ENCODE results near the gene GPR135. TPM values are rescaled to one million over a fixed set of nuclear protein-coding genes. Genes with fewer than 3 reads are reported as not detected.

Gene GPR135
- total RNA-seq, 1 donor from 2014 or later = 6.2 TPM

- H3K4me2 ChIP-seq (ENCODE audit: low read length) = no peak overlapping the region
- H3K9ac ChIP-seq (ENCODE audit: low read length) = no peak overlapping the region
- H4K20me1 ChIP-seq (ENCODE audit: insufficient read depth, low read length) = no peaks in the 10 kb centered on the region
- no peaks in the 10 kb centered on the region for H3K79me2 ChIP-seq (ENCODE audit: insufficient read depth, low read length)
- DNase-seq (ENCODE audit: low read depth) = no peak
- Mint-ChIP-seq H3K27ac (ENCODE audit: unreplicated experiment) (no peak overlapping the region), H3K4me1 (ENCODE audit: low read depth, unreplicated experiment) (peaks cover 5% of the 10 kb centered on the region), H3K9me3 (ENCODE audit: unreplicated experiment) (peaks cover 10% of the 10 kb centered on the region), H3K36me3 (ENCODE audit: low read depth, unreplicated experiment) (peaks cover 3% of the 10 kb centered on the region), H3K4me3 (ENCODE audit: unreplicated experiment) (no peak overlapping the region), H3K27me3 (ENCODE audit: low read depth, unreplicated experiment) (no peaks in the 10 kb centered on the region)
- H3K27me3 ChIP-seq (ENCODE audit: insufficient read depth, low read length) = no peaks in the 10 kb centered on the region
- no peak overlapping the region for H3K27ac ChIP-seq (ENCODE audit: low read depth, low read length)
- no peak overlapping the region for H3K4me3 ChIP-seq (ENCODE audit: insufficient read depth, low read depth, low read length)
- no peaks in the 10 kb centered on the region for H3K36me3 ChIP-seq (ENCODE audit: insufficient read depth, low read length)
- TF ChIP-seq EZH2 (IDR thresholded peaks at IDR 0.05; ENCODE audit: insufficient read depth, low read length) (no peak), CTCF (IDR thresholded peaks at IDR 0.05; ENCODE audit: insufficient read depth, low read depth, low read length) (no peak)
- no peaks in the 10 kb centered on the region for H3K4me1 ChIP-seq (ENCODE audit: insufficient read depth, low read length)
- H2AFZ ChIP-seq (ENCODE audit: low read depth, low read length) = no peak overlapping the region
- FAIRE-seq = no peak
- H3K9me3 ChIP-seq (ENCODE audit: insufficient read depth, low read depth, low read length) = no peaks in the 10 kb centered on the region
Observed at GRCh38 chr14:59510966-59511365, 45.8 kb upstream of the GPR135 start.

- Histone ChIP-seq H3K4me1 (ENCODE audit: insufficient read depth, low read length) (no peaks in the 10 kb centered on the region), H3K79me2 (ENCODE audit: insufficient read depth, low read length) (no peaks in the 10 kb centered on the region), H3K9me3 (ENCODE audit: insufficient read depth, low read depth, low read length) (no peaks in the 10 kb centered on the region), H3K27ac (ENCODE audit: low read depth, low read length) (no peak overlapping the region), H3K36me3 (ENCODE audit: insufficient read depth, low read length) (no peaks in the 10 kb centered on the region), H3K27me3 (ENCODE audit: insufficient read depth, low read length) (no peaks in the 10 kb centered on the region), H3K9ac (ENCODE audit: low read length) (no peak overlapping the region), H3K4me2 (ENCODE audit: low read length) (no peak overlapping the region), H4K20me1 (ENCODE audit: insufficient read depth, low read length) (no peaks in the 10 kb centered on the region), H2AFZ (ENCODE audit: low read depth, low read length) (no peak overlapping the region), H3K4me3 (ENCODE audit: insufficient read depth, low read depth, low read length) (no peak overlapping the region)
- H3K4me3 Mint-ChIP-seq (ENCODE audit: unreplicated experiment) = no peak overlapping the region
- H3K4me1 Mint-ChIP-seq (ENCODE audit: low read depth, unreplicated experiment) = peaks cover 5% of the 10 kb centered on the region
- peak; percentile 10 for DNase-seq (ENCODE audit: low read depth)
- no peak overlapping the region for H3K27ac Mint-ChIP-seq (ENCODE audit: unreplicated experiment)
- H3K9me3 Mint-ChIP-seq (ENCODE audit: unreplicated experiment) = peaks cover 7% of the 10 kb centered on the region
- TF ChIP-seq CTCF (IDR thresholded peaks at IDR 0.05; ENCODE audit: insufficient read depth, low read depth, low read length) (no peak), EZH2 (IDR thresholded peaks at IDR 0.05; ENCODE audit: insufficient read depth, low read length) (no peak)
- no peaks in the 10 kb centered on the region for H3K27me3 Mint-ChIP-seq (ENCODE audit: low read depth, unreplicated experiment)
- H3K36me3 Mint-ChIP-seq (ENCODE audit: low read depth, unreplicated experiment) = peaks cover 3% of the 10 kb centered on the region
- no peak for FAIRE-seq
Observed at GRCh38 chr14:59510001-59510400, 44.8 kb upstream of the GPR135 start.

- Mint-ChIP-seq H3K27me3 (ENCODE audit: low read depth, unreplicated experiment) (no peaks in the 10 kb centered on the region), H3K27ac (ENCODE audit: unreplicated experiment) (no peak overlapping the region)
Observed at GRCh38 chr14:59509101-59509500, 43.9 kb upstream of the GPR135 start.

More at GRCh38 chr14:59509101-59509500, 43.9 kb upstream of the GPR135 start:
- Histone ChIP-seq H3K27ac (ENCODE audit: low read depth, low read length) (no peak overlapping the region), H3K4me1 (ENCODE audit: insufficient read depth, low read length) (no peaks in the 10 kb centered on the region), H3K4me2 (ENCODE audit: low read length) (no peak overlapping the region), H3K9me3 (ENCODE audit: insufficient read depth, low read depth, low read length) (no peaks in the 10 kb centered on the region), H3K9ac (ENCODE audit: low read length) (no peak overlapping the region), H3K79me2 (ENCODE audit: insufficient read depth, low read length) (no peaks in the 10 kb centered on the region), H3K27me3 (ENCODE audit: insufficient read depth, low read length) (no peaks in the 10 kb centered on the region), H3K36me3 (ENCODE audit: insufficient read depth, low read length) (no peaks in the 10 kb centered on the region), H3K4me3 (ENCODE audit: insufficient read depth, low read depth, low read length) (no peak overlapping the region), H2AFZ (ENCODE audit: low read depth, low read length) (no peak overlapping the region), H4K20me1 (ENCODE audit: insufficient read depth, low read length) (no peaks in the 10 kb centered on the region)
- TF ChIP-seq EZH2 (IDR thresholded peaks at IDR 0.05; ENCODE audit: insufficient read depth, low read length) (no peak), CTCF (IDR thresholded peaks at IDR 0.05; ENCODE audit: insufficient read depth, low read depth, low read length) (no peak)
- peaks cover 3% of the 10 kb centered on the region for H3K36me3 Mint-ChIP-seq (ENCODE audit: low read depth, unreplicated experiment)
- H3K9me3 Mint-ChIP-seq (ENCODE audit: unreplicated experiment) = peaks cover 4% of the 10 kb centered on the region
- no peak overlapping the region for H3K4me3 Mint-ChIP-seq (ENCODE audit: unreplicated experiment)
- peaks cover 5% of the 10 kb centered on the region for H3K4me1 Mint-ChIP-seq (ENCODE audit: low read depth, unreplicated experiment)
- no peak for FAIRE-seq
- DNase-seq (ENCODE audit: low read depth) = no peak
